GM23338 (cell line): ENCODE results near the gene RAMP1. TPM values are rescaled to one million over a fixed set of nuclear protein-coding genes. Genes with fewer than 3 reads are reported as not detected.

Experiments
- ATAC-seq: fragments of 200-7000 bp; cut with Tn5 transposase; 3 replicates; pipeline ENCODE4 v1.9.1; 2020
- DNase-seq: peaks from one replicate; pipeline ENCODE4 v3.0.0-alpha.2; 2015; ENCODE audit warnings: low spot score
- H2AFZ ChIP-seq: fragments of 200-600 bp; sonication (generic); 2 replicates; pipeline ENCODE4 v1.8.0; 2016; ENCODE audit warnings: antibody characterized with exemption, mild to moderate bottlenecking, moderate library complexity
- H3F3A ChIP-seq: fragments of 200-600 bp; sonication (generic); replicated peaks from 2 replicates; pipeline ENCODE4 v1.8.0; 2017; ENCODE audit warnings: antibody characterized with exemption, mixed run types, low read depth
- H3K27ac ChIP-seq: fragments of 200-600 bp; sonication (generic); 2 replicates; pipeline ENCODE4 v1.6.1; 2016; ENCODE audit warnings: low read depth
- H3K27me3 ChIP-seq: fragments of 200-600 bp; sonication (generic); 2 replicates; pipeline ENCODE4 v1.8.0; 2016; ENCODE audit warnings: mild to moderate bottlenecking, mixed run types, moderate library complexity; ENCODE audit not compliant: insufficient read depth
- H3K36me3 ChIP-seq: fragments of 200-600 bp; sonication (generic); 2 replicates; pipeline ENCODE4 v1.8.0; 2016; ENCODE audit warnings: mild to moderate bottlenecking; ENCODE audit not compliant: insufficient read depth
- H3K4me1 ChIP-seq: fragments of 200-600 bp; sonication (generic); 2 replicates; pipeline ENCODE4 v1.8.0; 2016; ENCODE audit warnings: mild to moderate bottlenecking, moderate library complexity; ENCODE audit not compliant: insufficient read depth
- H3K4me2 ChIP-seq: fragments of 200-600 bp; sonication (generic); 2 replicates; pipeline ENCODE4 v1.7.1; 2017; ENCODE audit warnings: mixed run types
- H3K4me3 ChIP-seq: fragments of 200-600 bp; sonication (generic); 2 replicates; pipeline ENCODE4 v1.6.1; 2016; ENCODE audit warnings: mixed run types
- H3K79me2 ChIP-seq: fragments of 200-600 bp; sonication (generic); replicated peaks from 2 replicates; pipeline ENCODE4 v1.8.0; 2017; ENCODE audit warnings: mild to moderate bottlenecking; ENCODE audit not compliant: insufficient read depth
- H3K9me2 ChIP-seq: fragments of 200-600 bp; sonication (generic); 2 replicates; pipeline ENCODE4 v1.8.0; 2017; ENCODE audit not compliant: insufficient read depth
- H4K20me1 ChIP-seq: fragments of 200-600 bp; sonication (generic); replicated peaks from 2 replicates; pipeline ENCODE4 v1.8.0; 2017; ENCODE audit warnings: mild to moderate bottlenecking; ENCODE audit not compliant: insufficient read depth
- H3K27ac Mint-ChIP-seq: 2 replicates; pipeline ENCODE4 v1.8.0; 2020; ENCODE audit warnings: inconsistent platforms, mild to moderate bottlenecking, moderate library complexity, mixed read lengths
- H3K27me3 Mint-ChIP-seq: 3 replicates; pipeline ENCODE4 v1.8.0; 2022; ENCODE audit warnings: low read depth, mild to moderate bottlenecking, moderate library complexity, mixed read lengths, inconsistent platforms; ENCODE audit not compliant: insufficient read depth, poor library complexity
- H3K36me3 Mint-ChIP-seq: 3 replicates; pipeline ENCODE4 v1.8.0; 2021; ENCODE audit warnings: low read depth, mild to moderate bottlenecking, inconsistent platforms, moderate library complexity, mixed read lengths
- H3K4me1 Mint-ChIP-seq: 3 replicates; pipeline ENCODE4 v1.8.0; 2020; ENCODE audit warnings: mild to moderate bottlenecking, inconsistent platforms, mixed read lengths
- H3K4me3 Mint-ChIP-seq: 3 replicates; pipeline ENCODE4 v1.8.0; 2021; ENCODE audit warnings: moderate library complexity, mild to moderate bottlenecking, inconsistent platforms, mixed read lengths
- H3K9me3 Mint-ChIP-seq: 3 replicates; pipeline ENCODE4 v1.8.0; 2020; ENCODE audit warnings: moderate library complexity, mild to moderate bottlenecking, inconsistent platforms, mixed read lengths
- CREB1 ChIP-seq: fragments of 250-450 bp; sonication (Bioruptor Pico); IDR thresholded peaks from 2 replicates; pipeline ENCODE4 v1.5.0; 2020; ENCODE audit warnings: low read depth, mild to moderate bottlenecking, moderate library complexity
- CTCF ChIP-seq, 2 experiments: fragments of 200-600 bp in 1 of 2; sonication (generic) in 1 of 2; conservative IDR thresholded peaks; 2 replicates each; pipeline versions ENCODE4 v1.5.1 to v1.6.1; 2016 to 2017; ENCODE audit warnings: antibody characterized with exemption in 2 of 2, low read depth in 2 of 2, mild to moderate bottlenecking in 2 of 2, moderate library complexity in 1 of 2
- EZH2 ChIP-seq: fragments of 200-600 bp; sonication (generic); IDR thresholded peaks from one replicate; pipeline ENCODE4 v1.8.0; 2017; ENCODE audit warnings: antibody characterized with exemption, mild to moderate bottlenecking, low read depth; ENCODE audit not compliant: unreplicated experiment
- EZH2phosphoT487 ChIP-seq: fragments of 200-600 bp; sonication (generic); IDR thresholded peaks from one replicate; pipeline ENCODE4 v1.8.1; 2018; ENCODE audit warnings: antibody characterized with exemption; ENCODE audit not compliant: unreplicated experiment
- JUNB ChIP-seq: IDR thresholded peaks from one replicate; pipeline ENCODE4 v1.6.1; 2016; ENCODE audit warnings: antibody characterized with exemption; ENCODE audit not compliant: unreplicated experiment
- NANOG ChIP-seq: IDR thresholded peaks from 2 replicates; pipeline ENCODE4 v1.6.1; 2016; ENCODE audit warnings: antibody characterized with exemption, borderline replicate concordance
- REST ChIP-seq: IDR thresholded peaks from one replicate; pipeline ENCODE4 v1.6.1; 2018; ENCODE audit warnings: antibody characterized with exemption; ENCODE audit not compliant: unreplicated experiment
- STAT1 ChIP-seq: IDR thresholded peaks from one replicate; pipeline ENCODE4 v1.6.1; 2016; ENCODE audit warnings: antibody characterized with exemption; ENCODE audit not compliant: unreplicated experiment
- ZNF331 ChIP-seq: fragments of 250-450 bp; sonication (Bioruptor Pico); IDR thresholded peaks from 2 replicates; pipeline ENCODE4 v1.5.0; 2020; ENCODE audit warnings: low read depth, mild to moderate bottlenecking, moderate library complexity
- ZNF462 ChIP-seq: fragments of 250-450 bp; sonication (Bioruptor Pico); IDR thresholded peaks from 2 replicates; pipeline ENCODE4 v1.5.0; 2020; ENCODE audit warnings: mild to moderate bottlenecking, moderate library complexity
- polyA plus RNA-seq: library from polyadenylated mRNA; unstranded; fragments of >200 nt; fragmentation: Nextera tagmentation; extraction: Ambion mirVana; gene quantifications from 2 replicates; pipeline ENCODE4 v1.2.1, GENCODE V29; 2016
- total RNA-seq: library from RNA; depleted of rRNA; stranded (reverse); fragments of >200 nt; shearing (Covaris generic); gene quantifications from 2 replicates; pipeline ENCODE4 v1.2.3, GENCODE V29; 2014

Gene RAMP1
- total and polyA plus RNA-seq, 2 experiments from 2014 or later, result 1.7 to 3.3 TPM

GRCh38 chr2:237941239-237941638, 81.8 kb downstream of the RAMP1 start:
- H3K36me3 ChIP-seq, result no peaks in the 10 kb centered on the region
- H3K27me3 ChIP-seq, result no peaks in the 10 kb centered on the region
- Mint-ChIP-seq H3K36me3 (peaks cover 19% of the 10 kb centered on the region), H3K4me1 (peaks cover 6% of the 10 kb centered on the region; the same call in 2 of the 3 replicates), H3K9me3 (peaks cover 36% of the 10 kb centered on the region), H3K27me3 (peaks cover 13% of the 10 kb centered on the region), H3K4me3 (no peak overlapping the region), H3K27ac (no peak overlapping the region)
- no peaks in the 10 kb centered on the region for H3K4me1 ChIP-seq
- no peak overlapping the region for H3K4me2 ChIP-seq
- TF ChIP-seq STAT1 (no peak), EZH2 (no peak), CREB1 (no peak), NANOG (no peak), EZH2phosphoT487 (no peak), ZNF331 (CRISPR knock-in tag) (no peak), ZNF462 (CRISPR knock-in tag) (no peak), REST (no peak), JUNB (no peak), CTCF (conservative IDR thresholded peaks at IDR 0.05; ENCODE audit: low read depth in 2 of 2) (no peak)
- ATAC-seq, result no peak
- H3K9me2 ChIP-seq, result 0 out of 2 replicates have a peak, but pooled peaks cover 7% of the 10 kb centered on the region
- no peaks in the 10 kb centered on the region for H3F3A ChIP-seq
- no peak for DNase-seq
- no peaks in the 10 kb centered on the region for H3K79me2 ChIP-seq
- peak overlapping the region; percentile 66 for H2AFZ ChIP-seq
- H3K27ac ChIP-seq, result no peak overlapping the region
- H3K4me3 ChIP-seq, result no peak overlapping the region
- no peaks in the 10 kb centered on the region for H4K20me1 ChIP-seq
